Measurements from ENCODE around the gene GORASP2. TPM values are rescaled to one million over a fixed set of nuclear protein-coding genes. Genes with fewer than 3 reads are reported as not detected.

The GORASP2 gene
- total and polyA plus RNA-seq, 2 of the 4 experiments (the other 2 are of a cell fraction), result 53.1 to 156 TPM

- Histone ChIP-seq H4K5ac (ENCODE audit: low read depth, low read length) (no peak overlapping the region), H3K14ac (replicated peaks; ENCODE audit: low read depth, low read length) (no peak overlapping the region), H4K8ac (ENCODE audit: low read depth in 2 of 2, low read length in 2 of 2) (no peak overlapping the region), H3K79me1 (ENCODE audit: low read depth in 1 of 2, low read length in 2 of 2) (peaks cover 8 to 9% of the 10 kb centered on the region in 2 experiments; a peak in 2 of 4 replicates), H2BK5ac (ENCODE audit: low read depth, low read length, poor library complexity, severe bottlenecking) (no peak overlapping the region), H3K56ac (ENCODE audit: extremely low read depth, insufficient read depth, low read length) (no peak overlapping the region), H3K27ac (ENCODE audit: insufficient read depth, low read length) (no peak overlapping the region), H3K18ac (ENCODE audit: low read depth, low read length) (no peak overlapping the region), H2BK15ac (ENCODE audit: low read depth, low read length) (no peak overlapping the region), H2AFZ (replicated peaks; ENCODE audit: low read length, poor library complexity) (no peak overlapping the region), H4K20me1 (ENCODE audit: insufficient read depth, low read length) (no peaks in the 10 kb centered on the region), H3K9me1 (ENCODE audit: insufficient read depth, low read length) (no peaks in the 10 kb centered on the region; the same call in 1 of the 2 replicates), H2AK5ac (ENCODE audit: low read depth, low read length) (no peak overlapping the region), H3K9ac (ENCODE audit: low read depth, low read length) (no peak overlapping the region), H3K23ac (ENCODE audit: low read depth, low read length) (no peak overlapping the region), H3K4me3 (ENCODE audit: insufficient read depth, low read depth, low read length) (no peak overlapping the region), H2AK9ac (replicated peaks; ENCODE audit: low read depth, low read length, poor library complexity) (no peak overlapping the region), H2BK20ac (ENCODE audit: low read depth, low read length) (no peak overlapping the region), H3K27me3 (ENCODE audit: control insufficient read depth, insufficient read depth, low read length) (no peaks in the 10 kb centered on the region), H3K9me3 (ENCODE audit: control insufficient read depth, insufficient read depth, low read length) (no peaks in the 10 kb centered on the region), H3K36me3 (ENCODE audit: control insufficient read depth, insufficient read depth, low read length) (peaks cover 15% of the 10 kb centered on the region), H4K91ac (ENCODE audit: insufficient read depth, low read depth, low read length) (no peak overlapping the region), H3K4ac (ENCODE audit: low read depth, low read length) (no peak overlapping the region), H2BK120ac (ENCODE audit: low read depth, low read length) (no peak overlapping the region), H3K4me1 (ENCODE audit: control insufficient read depth, insufficient read depth, low read length) (no peaks in the 10 kb centered on the region; the same call in 1 of the 2 replicates), H3K4me2 (ENCODE audit: low read depth, low read length) (no peak overlapping the region)
- ATAC-seq (ENCODE audit: low read depth) (no peak), DNase-seq (no peak)
- dilution Hi-C loops (cut with HindIII; ENCODE audit: low sequenced_read_pairs, unreplicated experiment), result no loop called here
- no peak for TF ChIP-seq CEBPB (IDR thresholded peaks at IDR 0.05; ENCODE audit: low read depth, low read length)
- TF ChIP-seq MAZ (IDR thresholded peaks at IDR 0.05; ENCODE audit: borderline replicate concordance, low read depth, low read length), result no peak
- no peak for TF ChIP-seq BHLHE40 (IDR thresholded peaks at IDR 0.05; ENCODE audit: low read depth, low read length)
- TF ChIP-seq CHD1 (IDR thresholded peaks at IDR 0.05; ENCODE audit: low read depth, low read length), result no peak
- no peak for TF ChIP-seq CTCF (conservative IDR thresholded peaks at IDR 0.05; ENCODE audit: low read depth, low read length)
- no peak for TF ChIP-seq RCOR1 (IDR thresholded peaks at IDR 0.05; ENCODE audit: insufficient replicate concordance, low read length)
- no peak for TF ChIP-seq SMC3 (IDR thresholded peaks at IDR 0.05; ENCODE audit: low read depth, low read length)
- TF ChIP-seq RAD21 (IDR thresholded peaks at IDR 0.05; ENCODE audit: low read length), result no peak
- TF ChIP-seq RFX5 (IDR thresholded peaks at IDR 0.05; ENCODE audit: low read depth, low read length), result no peak
- no peak for TF ChIP-seq MAFK (IDR thresholded peaks at IDR 0.05; ENCODE audit: low read depth, low read length)
- TF ChIP-seq FOS (IDR thresholded peaks at IDR 0.05; ENCODE audit: low read depth, low read length), result no peak
- TF ChIP-seq ELK1 (IDR thresholded peaks at IDR 0.05; ENCODE audit: borderline replicate concordance, low read depth, low read length), result no peak
- TF ChIP-seq MXI1 (IDR thresholded peaks at IDR 0.05; ENCODE audit: borderline replicate concordance, low read depth, low read length), result no peak
- TF ChIP-seq USF2 (IDR thresholded peaks at IDR 0.05; ENCODE audit: low read depth, low read length), result no peak
- TF ChIP-seq POLR2A (IDR thresholded peaks at IDR 0.05; ENCODE audit: low read depth, low read length), result no peak
- no peak for TF ChIP-seq NFE2L2 (IDR thresholded peaks at IDR 0.05; ENCODE audit: low read depth, low read length)
- intact Hi-C loops (cut with micrococcal nuclease), result loop anchor here (5.0 kb wide), 1 partner anchor 149 kb away; no protein-coding TSS in a partner anchor
- ChIA-PET POLR2A (ENCODE audit: unreplicated experiment) (no interaction called here), CTCF (no interaction called here)
- in situ Hi-C loops (cut with MboI; ENCODE audit: low sequenced_read_pairs), result no loop called here
- 98% methylated on average over 3 of the region's 5 CpGs; no CpG with 5 or more reads in 1 of the 2 experiments for WGBS, 2 experiments (ENCODE audit: extremely low coverage in 2 of 2, insufficient read length in 1 of 2)
- BruUV-seq (replicated peaks), result no TSS peak
Measured at GRCh38 chr2:170997893-170998597, 69.0 kb downstream of the GORASP2 start.
